ENCODE data around the gene SUGCT. TPM values are rescaled to one million over a fixed set of nuclear protein-coding genes. Genes with fewer than 3 reads are reported as not detected.

The SUGCT gene
- total RNA-seq, 2 donors from 2014 or later: 3.3 to 15.2 TPM

GRCh38 chr7:40673285-40673684 lies 538.5 kb downstream of the SUGCT start:
- ATAC-seq (ENCODE audit: insufficient number of reproducible peaks, low FRiP score, low read depth): peak; percentile 28
- no peak for DNase-seq (ENCODE audit: low spot score)
- Histone ChIP-seq H3K27ac (no peak overlapping the region), H3K4me3 (no peak overlapping the region), H3K27me3 (replicated peaks; ENCODE audit: insufficient read depth) (no peaks in the 10 kb centered on the region), H3K9me3 (no peaks in the 10 kb centered on the region), H3K4me1 (ENCODE audit: control insufficient read depth in 1 of 2, low read depth in 2 of 2) (no peaks in the 10 kb centered on the region), H3K36me3 (no peaks in the 10 kb centered on the region)
- TF ChIP-seq CTCF (IDR thresholded peaks at IDR 0.05): no peak

GRCh38 chr7:40674316-40674715 lies 539.5 kb downstream of the SUGCT start:
- H3K4me3 ChIP-seq: no peak overlapping the region
- H3K27me3 ChIP-seq (replicated peaks; ENCODE audit: insufficient read depth): no peaks in the 10 kb centered on the region
- H3K9me3 ChIP-seq: no peaks in the 10 kb centered on the region
- no peak for ATAC-seq (ENCODE audit: insufficient number of reproducible peaks, low FRiP score, low read depth)
- no peak for TF ChIP-seq CTCF (IDR thresholded peaks at IDR 0.05)
- H3K4me1 ChIP-seq (ENCODE audit: control insufficient read depth in 1 of 2, low read depth in 2 of 2): no peaks in the 10 kb centered on the region
- DNase-seq (ENCODE audit: low spot score): no peak
- H3K36me3 ChIP-seq: no peaks in the 10 kb centered on the region
- no peak overlapping the region for H3K27ac ChIP-seq

- H3K36me3 ChIP-seq: no peaks in the 10 kb centered on the region
- no peaks in the 10 kb centered on the region for H3K27me3 ChIP-seq (replicated peaks; ENCODE audit: insufficient read depth)
- no peak for DNase-seq (ENCODE audit: low spot score)
- TF ChIP-seq CTCF (IDR thresholded peaks at IDR 0.05): no peak
- no peak overlapping the region for H3K27ac ChIP-seq
- no peak for ATAC-seq (ENCODE audit: insufficient number of reproducible peaks, low FRiP score, low read depth)
- H3K9me3 ChIP-seq: no peaks in the 10 kb centered on the region
- H3K4me3 ChIP-seq: no peak overlapping the region
- H3K4me1 ChIP-seq (ENCODE audit: control insufficient read depth in 1 of 2, low read depth in 2 of 2): no peaks in the 10 kb centered on the region
Observed at GRCh38 chr7:40675741-40676140, 540.9 kb downstream of the SUGCT start.

GRCh38 chr7:40676221-40676620 lies 541.4 kb downstream of the SUGCT start:
- Histone ChIP-seq H3K27ac (no peak overlapping the region), H3K4me1 (ENCODE audit: control insufficient read depth in 1 of 2, low read depth in 2 of 2) (no peaks in the 10 kb centered on the region), H3K27me3 (replicated peaks; ENCODE audit: insufficient read depth) (no peaks in the 10 kb centered on the region), H3K9me3 (no peaks in the 10 kb centered on the region), H3K4me3 (no peak overlapping the region), H3K36me3 (no peaks in the 10 kb centered on the region)
- TF ChIP-seq CTCF (IDR thresholded peaks at IDR 0.05): no peak
- no peak for DNase-seq (ENCODE audit: low spot score)
- ATAC-seq (ENCODE audit: insufficient number of reproducible peaks, low FRiP score, low read depth): no peak

- no peak for ATAC-seq (ENCODE audit: insufficient number of reproducible peaks, low FRiP score, low read depth)
- no peak overlapping the region for H3K27ac ChIP-seq
- no peaks in the 10 kb centered on the region for H3K27me3 ChIP-seq (replicated peaks; ENCODE audit: insufficient read depth)
- H3K36me3 ChIP-seq: no peaks in the 10 kb centered on the region
- peak; percentile 20 for TF ChIP-seq CTCF (IDR thresholded peaks at IDR 0.05)
- no peaks in the 10 kb centered on the region for H3K9me3 ChIP-seq
- no peak for DNase-seq (ENCODE audit: low spot score)
- H3K4me3 ChIP-seq: no peak overlapping the region
- H3K4me1 ChIP-seq (ENCODE audit: control insufficient read depth in 1 of 2, low read depth in 2 of 2): peaks cover 5 to 17% of the 10 kb centered on the region in 2 donors
Observed at GRCh38 chr7:40680657-40681056, 545.9 kb downstream of the SUGCT start.

Data from thoracic aorta (tissue), 2 donors.